Gastrocnemius medialis (tissue), 4 donors: ENCODE results near the gene IGSF9.

ENCODE experiments used
- CTCF ChIP-seq, 5 experiments: fragments of 450-650 bp in 3 of 5; fragments of 200-600 bp in 2 of 5; sonication (generic) in 2 of 5; IDR thresholded peaks in 4 of 5; conservative IDR thresholded peaks in 1 of 5; 1 replicate in 4 of 5; 2 replicates in 1 of 5; pipeline ENCODE4 v1.5.1; 2016 to 2019; ENCODE audit warnings: antibody characterized with exemption in 5 of 5, mild to moderate bottlenecking in 3 of 5, moderate library complexity in 3 of 5
- POLR2A ChIP-seq, 2 donors: fragments of 450-650 bp; IDR thresholded peaks; one replicate each; pipeline ENCODE4 v1.6.1; 2017; ENCODE audit warnings: antibody characterized with exemption in 2 of 2, mild to moderate bottlenecking in 2 of 2, moderate library complexity in 2 of 2

- no peak for TF ChIP-seq CTCF (IDR thresholded peaks at IDR 0.05 in 4 of 5, conservative IDR thresholded peaks at IDR 0.05 in 1 of 5)
- no peak for TF ChIP-seq POLR2A (IDR thresholded peaks at IDR 0.05)
These were observed 13.4 kb upstream of the IGSF9 start for GRCh38 chr1:159958719-159959380.
